ENCODE measurements around the gene TNFRSF1B. TPM values are rescaled to one million over a fixed set of nuclear protein-coding genes. Genes with fewer than 3 reads are reported as not detected.

The TNFRSF1B gene
- total RNA-seq, 1 donor from 2014 or later, result 5.1 TPM

GRCh38 chr1:12185036-12185917 is 18.5 kb downstream of the TNFRSF1B start:
- H3K4me3 Mint-ChIP-seq (ENCODE audit: unreplicated experiment), result no peak overlapping the region
- H3K9me3 Mint-ChIP-seq (ENCODE audit: unreplicated experiment), result peaks cover 8% of the 10 kb centered on the region
- TF ChIP-seq CTCF (IDR thresholded peaks at IDR 0.05; ENCODE audit: partially characterized antibody, unreplicated experiment), result no peak
- no peaks in the 10 kb centered on the region for H3K36me3 Mint-ChIP-seq (ENCODE audit: unreplicated experiment)
- no peak for DNase-seq
- H3K4me1 Mint-ChIP-seq (ENCODE audit: low read depth, unreplicated experiment), result no peaks in the 10 kb centered on the region
- H3K27ac Mint-ChIP-seq (ENCODE audit: unreplicated experiment), result no peak overlapping the region
- H3K27me3 Mint-ChIP-seq (ENCODE audit: unreplicated experiment), result peaks cover 11% of the 10 kb centered on the region

GRCh38 chr1:12185918-12186678 is 19.3 kb downstream of the TNFRSF1B start:
- Mint-ChIP-seq H3K9me3 (ENCODE audit: unreplicated experiment) (peaks cover 9% of the 10 kb centered on the region), H3K4me1 (ENCODE audit: low read depth, unreplicated experiment) (no peaks in the 10 kb centered on the region), H3K36me3 (ENCODE audit: unreplicated experiment) (no peaks in the 10 kb centered on the region), H3K27me3 (ENCODE audit: unreplicated experiment) (peaks cover 11% of the 10 kb centered on the region), H3K27ac (ENCODE audit: unreplicated experiment) (no peak overlapping the region), H3K4me3 (ENCODE audit: unreplicated experiment) (no peak overlapping the region)
- no peak for DNase-seq
- TF ChIP-seq CTCF (IDR thresholded peaks at IDR 0.05; ENCODE audit: partially characterized antibody, unreplicated experiment), result no peak

- no peak for TF ChIP-seq CTCF (IDR thresholded peaks at IDR 0.05; ENCODE audit: partially characterized antibody, unreplicated experiment)
- Mint-ChIP-seq H3K4me3 (ENCODE audit: unreplicated experiment) (no peak overlapping the region), H3K4me1 (ENCODE audit: low read depth, unreplicated experiment) (no peaks in the 10 kb centered on the region), H3K36me3 (ENCODE audit: unreplicated experiment) (no peaks in the 10 kb centered on the region), H3K27me3 (ENCODE audit: unreplicated experiment) (peaks cover 9% of the 10 kb centered on the region), H3K27ac (ENCODE audit: unreplicated experiment) (no peak overlapping the region), H3K9me3 (ENCODE audit: unreplicated experiment) (peaks cover 9% of the 10 kb centered on the region)
- no peak for DNase-seq
These were observed 19.8 kb downstream of the TNFRSF1B start for GRCh38 chr1:12186679-12186985.

- TF ChIP-seq CTCF (IDR thresholded peaks at IDR 0.05; ENCODE audit: partially characterized antibody, unreplicated experiment), result no peak
- peaks cover 6% of the 10 kb centered on the region for H3K9me3 Mint-ChIP-seq (ENCODE audit: unreplicated experiment)
- no peak for DNase-seq
- H3K4me1 Mint-ChIP-seq (ENCODE audit: low read depth, unreplicated experiment), result no peaks in the 10 kb centered on the region
- no peaks in the 10 kb centered on the region for H3K36me3 Mint-ChIP-seq (ENCODE audit: unreplicated experiment)
- H3K27me3 Mint-ChIP-seq (ENCODE audit: unreplicated experiment), result peaks cover 8% of the 10 kb centered on the region
- H3K4me3 Mint-ChIP-seq (ENCODE audit: unreplicated experiment), result no peak overlapping the region
- peak overlapping the region; percentile 65 for H3K27ac Mint-ChIP-seq (ENCODE audit: unreplicated experiment)
These were observed 21.3 kb downstream of the TNFRSF1B start for GRCh38 chr1:12188115-12188514.
